GM19372 (cell line): ENCODE results near the gene CRNKL1.
A peak's percentile ranks its signal among the peaks of the same experiment; 100 is the strongest.

Experiments
- ATAC-seq: cut with Tn5 transposase; IDR thresholded peaks from one replicate; pipeline ENCODE4 v1.9.1; 2021; ENCODE audit warnings: mild to moderate bottlenecking, low read depth, moderate library complexity; ENCODE audit not compliant: unreplicated experiment

Gene CRNKL1

GRCh38 chr20:20052074-20052970 is at the start of gene CRNKL1, which contains the start of gene CFAP61:
Gene CRNKL1, minus strand, starts transcription at chr20:20052466. Its CDS starts 124 bp downstream, at chr20:20052342.
Gene CFAP61, plus strand, starts transcription at chr20:20052532. Its CDS starts 4,122 bp downstream, at chr20:20056654.
- peak; percentile 94 for ATAC-seq

GRCh38 chr20:20100881-20101280 is 48.6 kb upstream of the CRNKL1 start:
- no peak for ATAC-seq

GRCh38 chr20:20096421-20096820 is 44.2 kb upstream of the CRNKL1 start:
- no peak for ATAC-seq

DNA sequence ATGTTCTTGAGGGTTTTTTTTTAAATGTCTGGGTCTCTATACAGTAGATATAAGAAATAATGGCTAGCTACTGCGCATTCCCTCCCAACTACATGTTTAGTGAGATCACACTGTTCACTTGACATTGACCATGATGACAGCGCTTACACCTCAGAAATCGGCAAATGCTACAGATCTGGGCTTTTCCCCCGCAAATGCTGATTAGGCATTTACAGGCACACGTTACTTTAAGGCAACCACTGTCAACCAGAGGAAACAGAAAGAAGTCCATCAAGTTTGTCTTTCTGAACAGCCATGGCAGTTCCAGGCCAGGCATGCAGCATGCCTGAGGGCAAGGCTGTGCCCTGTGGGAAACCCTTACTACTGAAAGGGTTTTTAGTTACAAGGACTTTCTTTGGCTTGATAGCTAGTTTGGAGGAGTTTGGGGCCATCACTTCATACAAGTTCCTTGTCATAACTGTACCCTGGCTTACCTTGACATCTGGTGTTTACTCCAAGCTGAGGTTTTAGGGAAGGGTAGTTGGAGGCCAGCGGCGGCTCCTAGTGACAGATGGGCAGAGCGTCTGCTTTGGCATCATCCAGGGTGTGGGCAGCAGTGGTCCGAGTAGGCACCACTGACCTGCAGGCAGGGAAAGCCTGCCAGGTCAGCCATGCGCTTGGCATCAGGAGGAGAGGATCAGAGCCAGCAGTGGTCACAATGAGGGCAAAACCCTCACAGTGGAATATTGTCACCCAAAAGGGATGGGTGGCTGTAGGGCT is 43.0 kb upstream of the CRNKL1 start:
- ATAC-seq = no peak

DNA sequence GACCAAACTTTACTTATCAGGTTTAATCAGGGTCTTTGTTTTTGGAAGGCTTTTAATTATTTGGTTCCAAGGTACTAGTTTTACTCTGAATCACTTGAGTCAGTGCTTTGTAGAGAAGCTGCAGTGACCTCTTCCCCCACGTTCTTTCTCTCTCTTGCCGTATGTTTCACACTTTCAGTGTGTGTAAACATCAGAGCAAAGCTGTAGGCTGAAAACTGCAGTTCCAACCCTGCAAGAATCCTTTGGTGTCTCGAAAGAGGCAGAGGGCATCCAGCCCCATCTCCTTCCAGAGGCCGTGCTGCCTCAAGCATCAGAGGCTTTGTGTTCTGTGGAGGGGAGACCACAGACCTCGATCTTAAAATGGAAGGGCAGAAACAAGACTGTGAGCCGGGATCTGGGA is 42.1 kb upstream of the CRNKL1 start:
- no peak for ATAC-seq

DNA sequence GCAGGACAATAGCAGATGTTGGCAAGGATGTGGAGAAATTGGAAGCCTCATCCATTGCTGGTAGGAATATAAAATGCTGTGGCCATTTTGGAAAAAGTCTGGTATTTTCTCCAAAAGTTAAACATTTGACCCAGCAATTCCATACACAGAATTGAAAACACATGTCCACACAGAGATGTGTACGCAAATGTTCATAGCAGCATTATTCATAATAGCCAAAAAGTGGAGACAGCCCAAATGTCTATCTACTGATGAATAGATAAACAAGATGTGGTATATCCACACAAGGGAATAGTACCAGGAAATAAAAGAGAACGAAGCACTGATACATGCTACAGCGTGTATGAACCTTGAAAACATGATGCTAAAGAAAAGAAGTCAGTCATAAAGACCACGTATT is 40.6 kb upstream of the CRNKL1 start:
- ATAC-seq = no peak

DNA sequence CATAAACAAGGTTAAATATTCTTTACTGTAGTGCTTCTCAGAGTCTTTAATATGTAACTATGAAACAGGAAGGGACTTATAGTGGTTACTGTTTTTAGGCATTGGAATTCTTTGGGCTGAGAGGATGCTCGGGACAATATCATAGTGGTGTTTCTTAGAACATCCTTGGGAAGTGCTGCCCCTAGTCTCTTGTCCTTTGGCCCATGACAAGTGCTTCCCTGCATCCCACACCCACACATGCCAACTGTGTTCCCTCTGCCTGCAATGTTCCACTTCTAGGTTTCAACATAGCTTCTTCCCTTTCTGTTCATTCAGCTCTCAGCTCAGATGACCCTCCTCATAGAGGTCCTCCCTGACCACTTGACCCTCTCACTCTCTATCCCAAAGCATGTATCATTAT is 37.7 kb upstream of the CRNKL1 start:
- ATAC-seq = no peak

DNA sequence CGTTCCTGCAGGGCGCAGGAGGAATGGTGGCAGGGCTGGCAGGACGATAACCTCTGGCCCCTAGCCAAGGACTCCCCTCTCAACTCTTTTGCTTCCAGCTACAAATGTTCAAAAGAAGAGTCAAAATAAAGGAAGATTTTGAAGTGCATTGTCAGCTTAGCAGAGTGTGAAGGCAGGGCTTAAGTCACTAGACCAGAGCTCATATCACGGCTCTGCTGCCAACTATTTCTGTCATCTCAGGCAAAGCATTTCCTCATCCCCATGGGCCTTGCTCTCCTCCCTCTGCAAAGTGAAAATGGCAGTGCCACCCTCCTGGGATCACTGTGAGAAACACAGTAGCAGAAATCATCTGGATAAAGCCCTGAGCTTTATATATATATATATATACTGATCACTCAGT is 36.8 kb upstream of the CRNKL1 start:
- ATAC-seq = no peak

- ATAC-seq = no peak
These were observed 33.5 kb upstream of the CRNKL1 start for GRCh38 chr20:20085812-20086211.

DNA sequence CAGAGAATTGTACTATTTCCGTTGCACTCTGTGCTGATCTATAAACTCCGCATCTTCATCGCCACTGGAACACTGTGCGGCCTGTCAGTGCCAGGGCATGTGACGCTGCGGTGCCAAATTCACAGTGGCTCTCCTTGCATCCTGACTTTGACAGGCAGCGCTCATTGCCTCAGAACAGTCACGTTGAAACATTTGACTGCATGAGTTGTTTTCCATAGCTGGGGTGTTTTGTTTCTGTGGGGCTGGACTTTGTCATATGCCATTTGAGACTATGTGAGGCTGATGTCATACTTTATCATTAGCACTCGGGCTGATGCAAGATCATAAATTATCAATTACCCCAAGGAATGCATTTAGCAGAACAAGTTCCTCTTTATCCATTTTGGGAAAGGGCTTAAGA is 32.8 kb upstream of the CRNKL1 start:
- ATAC-seq = no peak

DNA sequence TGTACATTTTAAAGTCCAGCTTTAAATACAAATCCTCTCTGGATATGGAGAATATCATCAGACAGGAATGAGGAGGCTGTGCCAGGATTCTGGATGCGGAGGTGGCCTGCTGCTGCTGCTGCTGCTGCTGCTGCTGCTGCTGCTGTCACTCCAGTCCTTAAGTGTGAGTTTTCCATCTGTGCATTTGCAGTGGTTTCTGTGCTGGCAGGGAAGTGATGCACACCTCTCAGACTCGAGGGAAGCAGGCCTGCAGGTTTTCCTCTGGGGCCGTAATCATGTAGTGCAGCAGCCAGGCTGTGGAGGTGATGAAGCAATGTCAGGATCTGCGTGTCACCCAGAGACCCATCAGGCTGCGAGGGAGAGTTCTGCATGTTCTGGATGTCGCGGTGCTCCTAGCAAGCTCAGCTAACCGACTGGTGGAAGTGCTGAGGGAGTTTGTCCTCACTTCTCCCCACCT is 32.1 kb upstream of the CRNKL1 start:
- no peak for ATAC-seq

- no peak for ATAC-seq
These were observed 31.5 kb upstream of the CRNKL1 start for GRCh38 chr20:20083807-20084206.

DNA sequence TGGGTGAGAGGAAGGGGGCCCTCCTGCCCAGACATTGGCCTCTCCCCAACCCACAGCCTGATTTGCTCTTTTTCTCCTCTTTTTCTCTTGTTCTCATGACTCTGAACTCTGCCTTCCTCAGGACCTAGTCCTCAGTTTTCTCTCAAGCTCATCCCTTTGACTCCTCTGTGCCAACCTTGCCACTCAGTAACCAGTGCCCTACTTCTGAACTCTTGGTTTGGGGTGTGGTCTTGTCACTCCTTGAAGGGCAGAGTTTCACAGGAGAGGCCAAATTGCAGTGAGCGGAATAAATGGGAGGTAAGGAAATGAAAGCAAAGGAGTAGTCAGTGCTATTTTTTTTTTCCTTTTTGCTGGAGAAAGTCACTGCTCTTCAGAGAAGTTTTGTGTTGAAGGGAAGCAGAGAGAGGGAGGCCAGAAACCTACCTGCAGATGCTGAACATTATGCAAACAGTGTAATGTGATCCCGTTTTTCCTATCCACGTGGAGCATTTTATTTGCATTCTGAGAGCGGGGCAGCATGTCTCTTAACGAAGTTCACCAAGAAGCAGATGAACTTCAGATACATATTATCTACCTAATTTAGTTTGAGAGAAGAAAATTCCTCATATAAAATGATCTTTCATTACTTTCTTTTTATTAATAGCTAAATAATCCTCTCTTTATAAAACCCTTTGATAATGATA is 27.0 kb upstream of the CRNKL1 start:
- no peak for ATAC-seq

DNA sequence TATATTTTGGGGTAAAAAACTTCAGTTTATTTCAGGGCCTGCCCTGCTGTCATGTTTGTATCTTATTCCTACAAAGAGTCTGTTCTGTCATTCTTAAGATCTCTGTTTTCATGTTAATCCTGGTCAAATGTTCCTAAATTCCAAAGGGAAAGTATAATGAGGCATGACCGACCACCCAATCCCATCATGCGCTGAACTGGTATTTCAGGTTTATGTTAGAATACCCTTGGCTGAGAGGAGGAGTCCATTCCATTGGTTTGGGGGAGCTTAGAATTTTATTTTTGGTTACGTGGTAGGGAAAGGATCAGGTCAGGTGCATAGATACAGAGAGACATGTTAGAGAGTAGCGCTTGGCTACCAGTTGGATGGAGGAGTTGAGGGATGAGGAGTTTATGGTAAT is 25.8 kb upstream of the CRNKL1 start:
- no peak for ATAC-seq

DNA sequence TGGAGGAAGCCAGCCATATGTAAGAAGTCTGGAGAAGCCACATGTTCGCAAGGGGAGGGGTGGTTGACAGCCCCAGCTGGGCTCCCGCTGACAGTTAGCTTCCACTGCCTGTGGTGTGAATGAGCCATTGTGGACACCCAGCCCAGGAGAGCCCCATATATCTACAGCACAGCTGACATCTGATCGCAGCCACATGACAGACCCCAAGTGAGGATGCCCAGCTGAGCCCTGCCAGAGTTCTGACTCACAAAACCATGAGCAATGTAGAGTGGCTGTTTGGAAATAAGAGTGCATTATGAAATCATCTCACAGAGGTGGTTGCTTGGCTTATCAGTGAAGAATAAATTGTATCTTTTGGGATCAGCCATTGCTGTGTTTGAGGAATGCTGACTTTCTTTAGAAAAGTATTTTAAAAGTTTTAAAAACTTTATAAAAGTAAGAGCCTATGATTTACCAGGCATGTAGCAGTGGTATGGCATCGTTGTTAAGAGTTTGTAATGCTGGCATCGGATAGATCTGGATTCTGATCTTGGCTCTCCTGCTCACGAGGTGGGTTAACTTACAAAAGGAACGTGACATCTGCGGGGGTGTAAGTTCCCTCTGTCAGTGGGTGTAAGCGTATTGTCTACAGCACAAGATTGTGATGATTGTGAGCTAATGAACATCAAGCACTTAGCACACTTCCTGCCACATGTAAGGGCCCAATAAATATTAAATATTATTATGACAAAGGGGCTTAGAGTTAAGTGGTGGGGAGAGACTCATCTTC is 24.2 kb upstream of the CRNKL1 start:
- no peak for ATAC-seq

DNA sequence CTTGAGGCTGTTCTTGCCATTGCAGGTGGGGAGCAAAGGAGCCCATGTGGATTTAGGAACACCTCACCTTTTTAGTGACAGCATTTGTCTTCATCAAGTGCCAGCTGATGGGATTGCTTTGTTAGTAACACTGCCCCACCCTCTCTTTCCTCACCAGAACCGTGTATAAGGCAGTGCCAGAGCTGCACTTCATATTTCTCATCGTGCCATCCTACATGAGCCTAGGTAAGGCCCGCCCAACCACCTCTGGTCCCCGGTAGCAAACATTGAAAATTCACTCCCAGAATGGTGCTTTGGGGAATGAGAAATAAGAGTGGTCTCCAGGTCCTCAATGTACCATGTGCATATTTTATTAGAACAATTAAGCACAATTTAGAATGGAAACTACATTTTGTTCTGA is 22.8 kb upstream of the CRNKL1 start:
- ATAC-seq = no peak

GRCh38 chr20:20073801-20074371 is 21.6 kb upstream of the CRNKL1 start:
- ATAC-seq = no peak

DNA sequence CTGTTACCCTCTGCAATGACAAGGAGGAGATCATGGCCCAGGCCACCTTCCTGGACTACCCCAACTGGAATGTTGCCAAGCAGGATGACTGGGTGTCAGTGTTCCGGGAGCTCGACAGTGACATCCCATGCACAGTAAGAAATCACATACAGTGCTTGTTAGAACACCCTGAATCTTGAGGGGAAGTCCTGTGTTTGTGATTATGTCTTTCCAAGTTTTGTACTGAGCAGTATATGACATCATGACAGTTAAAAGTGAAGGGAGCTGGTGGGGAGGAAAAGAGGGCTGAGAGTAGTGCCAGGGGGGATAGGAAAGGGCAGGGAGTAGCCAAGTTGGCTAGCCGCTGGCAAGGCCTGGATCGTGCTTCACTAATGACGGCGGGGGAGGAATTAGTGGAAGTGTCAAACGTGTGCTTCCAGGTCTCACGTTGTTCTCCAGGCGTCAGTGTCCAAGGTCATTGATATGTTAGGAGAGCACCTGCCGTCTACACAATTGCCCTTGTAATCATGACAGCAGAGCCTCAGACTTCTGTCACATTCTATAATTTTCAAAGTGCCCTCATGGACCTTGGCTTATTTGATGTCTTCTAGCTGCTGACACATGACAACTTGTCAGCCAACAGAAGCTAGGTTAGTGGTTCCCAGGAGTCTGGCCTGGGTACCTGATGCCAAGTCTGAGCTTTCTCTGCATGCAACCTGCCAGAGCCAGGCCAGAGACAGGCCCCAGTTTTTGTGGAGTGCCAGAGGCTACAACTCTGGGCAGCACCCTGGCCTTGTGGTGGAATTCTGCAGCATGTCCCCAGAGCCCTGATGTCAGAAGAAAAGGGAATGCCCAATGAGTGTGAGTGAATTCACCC is 18.8 kb upstream of the CRNKL1 start:
- no peak for ATAC-seq

- ATAC-seq = no peak
These were observed 13.1 kb upstream of the CRNKL1 start for GRCh38 chr20:20065361-20065760.
